ENCODE results near the gene INTS15. TPM values are rescaled to one million over a fixed set of nuclear protein-coding genes. Genes with fewer than 3 reads are reported as not detected.

The INTS15 gene
- total and polyA plus RNA-seq, 2 experiments from 2014 or later, result 7.0 to 27.0 TPM

GRCh38 chr7:6590645-6591110 is 857 bp downstream of the INTS15 start:
- no peaks in the 10 kb centered on the region for H3K9me3 Mint-ChIP-seq
- Histone ChIP-seq H3F3A (replicated peaks; ENCODE audit: low read depth) (peaks cover 5% of the 10 kb centered on the region; the same call in 1 of the 2 replicates), H3K9me2 (ENCODE audit: insufficient read depth) (no peaks in the 10 kb centered on the region), H3K4me2 (peak overlapping the region; percentile 96), H4K20me1 (replicated peaks; ENCODE audit: insufficient read depth) (peaks cover 11% of the 10 kb centered on the region; the same call in 1 of the 2 replicates), H3K27ac (ENCODE audit: low read depth) (no peak overlapping the region), H3K36me3 (ENCODE audit: insufficient read depth) (peaks cover 16% of the 10 kb centered on the region; the same call in 1 of the 2 replicates), H3K4me3 (peak overlapping the region; percentile 95), H3K79me2 (replicated peaks; ENCODE audit: insufficient read depth) (peaks cover 8% of the 10 kb centered on the region; the same call in 1 of the 2 replicates), H3K27me3 (ENCODE audit: insufficient read depth) (no peaks in the 10 kb centered on the region), H2AFZ (peak overlapping the region; percentile 90), H3K4me1 (ENCODE audit: insufficient read depth) (0 out of 2 replicates have a peak, but pooled peaks cover 4% of the 10 kb centered on the region)
- H3K36me3 Mint-ChIP-seq (ENCODE audit: low read depth), result peaks cover 68% of the 10 kb centered on the region
- DNase-seq (ENCODE audit: low spot score) (peak; percentile 63), ATAC-seq (peak; percentile 53)
- H3K4me3 Mint-ChIP-seq, result peak overlapping the region; percentile 88
- TF ChIP-seq EZH2phosphoT487 (IDR thresholded peaks at IDR 0.05; ENCODE audit: unreplicated experiment) (no peak), ETS1 (IDR thresholded peaks at IDR 0.05) (no peak), STAT1 (IDR thresholded peaks at IDR 0.05; ENCODE audit: unreplicated experiment) (no peak)
- TF ChIP-seq, protein P1, sequence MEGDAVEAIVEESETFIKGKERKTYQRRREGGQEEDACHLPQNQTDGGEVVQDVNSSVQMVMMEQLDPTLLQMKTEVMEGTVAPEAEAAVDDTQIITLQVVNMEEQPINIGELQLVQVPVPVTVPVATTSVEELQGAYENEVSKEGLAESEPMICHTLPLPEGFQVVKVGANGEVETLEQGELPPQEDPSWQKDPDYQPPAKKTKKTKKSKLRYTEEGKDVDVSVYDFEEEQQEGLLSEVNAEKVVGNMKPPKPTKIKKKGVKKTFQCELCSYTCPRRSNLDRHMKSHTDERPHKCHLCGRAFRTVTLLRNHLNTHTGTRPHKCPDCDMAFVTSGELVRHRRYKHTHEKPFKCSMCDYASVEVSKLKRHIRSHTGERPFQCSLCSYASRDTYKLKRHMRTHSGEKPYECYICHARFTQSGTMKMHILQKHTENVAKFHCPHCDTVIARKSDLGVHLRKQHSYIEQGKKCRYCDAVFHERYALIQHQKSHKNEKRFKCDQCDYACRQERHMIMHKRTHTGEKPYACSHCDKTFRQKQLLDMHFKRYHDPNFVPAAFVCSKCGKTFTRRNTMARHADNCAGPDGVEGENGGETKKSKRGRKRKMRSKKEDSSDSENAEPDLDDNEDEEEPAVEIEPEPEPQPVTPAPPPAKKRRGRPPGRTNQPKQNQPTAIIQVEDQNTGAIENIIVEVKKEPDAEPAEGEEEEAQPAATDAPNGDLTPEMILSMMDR (conservative IDR thresholded peaks at IDR 0.05; ENCODE audit: low read depth in 2 of 2), result no peak
- peaks cover 3% of the 10 kb centered on the region for H3K27me3 Mint-ChIP-seq (ENCODE audit: insufficient read depth, low read depth, poor library complexity)
- H3K27ac Mint-ChIP-seq, result no peak overlapping the region
- H3K4me1 Mint-ChIP-seq, result peaks cover 8% of the 10 kb centered on the region; the same call in 2 of the 3 replicates

GRCh38 chr7:6600093-6600492 is 10.3 kb downstream of the INTS15 start:
- Histone ChIP-seq H3K4me2 (no peak overlapping the region), H4K20me1 (replicated peaks; ENCODE audit: insufficient read depth) (peaks cover 3% of the 10 kb centered on the region; the same call in 1 of the 2 replicates), H3K4me3 (no peak overlapping the region), H3K79me2 (replicated peaks; ENCODE audit: insufficient read depth) (no peaks in the 10 kb centered on the region), H3K9me2 (ENCODE audit: insufficient read depth) (no peaks in the 10 kb centered on the region), H3K27me3 (ENCODE audit: insufficient read depth) (no peaks in the 10 kb centered on the region), H3K36me3 (ENCODE audit: insufficient read depth) (peaks cover 10% of the 10 kb centered on the region; the same call in 1 of the 2 replicates), H3F3A (replicated peaks; ENCODE audit: low read depth) (no peaks in the 10 kb centered on the region), H2AFZ (no peak overlapping the region), H3K27ac (ENCODE audit: low read depth) (no peak overlapping the region), H3K4me1 (ENCODE audit: insufficient read depth) (no peaks in the 10 kb centered on the region)
- TF ChIP-seq, protein P2, sequence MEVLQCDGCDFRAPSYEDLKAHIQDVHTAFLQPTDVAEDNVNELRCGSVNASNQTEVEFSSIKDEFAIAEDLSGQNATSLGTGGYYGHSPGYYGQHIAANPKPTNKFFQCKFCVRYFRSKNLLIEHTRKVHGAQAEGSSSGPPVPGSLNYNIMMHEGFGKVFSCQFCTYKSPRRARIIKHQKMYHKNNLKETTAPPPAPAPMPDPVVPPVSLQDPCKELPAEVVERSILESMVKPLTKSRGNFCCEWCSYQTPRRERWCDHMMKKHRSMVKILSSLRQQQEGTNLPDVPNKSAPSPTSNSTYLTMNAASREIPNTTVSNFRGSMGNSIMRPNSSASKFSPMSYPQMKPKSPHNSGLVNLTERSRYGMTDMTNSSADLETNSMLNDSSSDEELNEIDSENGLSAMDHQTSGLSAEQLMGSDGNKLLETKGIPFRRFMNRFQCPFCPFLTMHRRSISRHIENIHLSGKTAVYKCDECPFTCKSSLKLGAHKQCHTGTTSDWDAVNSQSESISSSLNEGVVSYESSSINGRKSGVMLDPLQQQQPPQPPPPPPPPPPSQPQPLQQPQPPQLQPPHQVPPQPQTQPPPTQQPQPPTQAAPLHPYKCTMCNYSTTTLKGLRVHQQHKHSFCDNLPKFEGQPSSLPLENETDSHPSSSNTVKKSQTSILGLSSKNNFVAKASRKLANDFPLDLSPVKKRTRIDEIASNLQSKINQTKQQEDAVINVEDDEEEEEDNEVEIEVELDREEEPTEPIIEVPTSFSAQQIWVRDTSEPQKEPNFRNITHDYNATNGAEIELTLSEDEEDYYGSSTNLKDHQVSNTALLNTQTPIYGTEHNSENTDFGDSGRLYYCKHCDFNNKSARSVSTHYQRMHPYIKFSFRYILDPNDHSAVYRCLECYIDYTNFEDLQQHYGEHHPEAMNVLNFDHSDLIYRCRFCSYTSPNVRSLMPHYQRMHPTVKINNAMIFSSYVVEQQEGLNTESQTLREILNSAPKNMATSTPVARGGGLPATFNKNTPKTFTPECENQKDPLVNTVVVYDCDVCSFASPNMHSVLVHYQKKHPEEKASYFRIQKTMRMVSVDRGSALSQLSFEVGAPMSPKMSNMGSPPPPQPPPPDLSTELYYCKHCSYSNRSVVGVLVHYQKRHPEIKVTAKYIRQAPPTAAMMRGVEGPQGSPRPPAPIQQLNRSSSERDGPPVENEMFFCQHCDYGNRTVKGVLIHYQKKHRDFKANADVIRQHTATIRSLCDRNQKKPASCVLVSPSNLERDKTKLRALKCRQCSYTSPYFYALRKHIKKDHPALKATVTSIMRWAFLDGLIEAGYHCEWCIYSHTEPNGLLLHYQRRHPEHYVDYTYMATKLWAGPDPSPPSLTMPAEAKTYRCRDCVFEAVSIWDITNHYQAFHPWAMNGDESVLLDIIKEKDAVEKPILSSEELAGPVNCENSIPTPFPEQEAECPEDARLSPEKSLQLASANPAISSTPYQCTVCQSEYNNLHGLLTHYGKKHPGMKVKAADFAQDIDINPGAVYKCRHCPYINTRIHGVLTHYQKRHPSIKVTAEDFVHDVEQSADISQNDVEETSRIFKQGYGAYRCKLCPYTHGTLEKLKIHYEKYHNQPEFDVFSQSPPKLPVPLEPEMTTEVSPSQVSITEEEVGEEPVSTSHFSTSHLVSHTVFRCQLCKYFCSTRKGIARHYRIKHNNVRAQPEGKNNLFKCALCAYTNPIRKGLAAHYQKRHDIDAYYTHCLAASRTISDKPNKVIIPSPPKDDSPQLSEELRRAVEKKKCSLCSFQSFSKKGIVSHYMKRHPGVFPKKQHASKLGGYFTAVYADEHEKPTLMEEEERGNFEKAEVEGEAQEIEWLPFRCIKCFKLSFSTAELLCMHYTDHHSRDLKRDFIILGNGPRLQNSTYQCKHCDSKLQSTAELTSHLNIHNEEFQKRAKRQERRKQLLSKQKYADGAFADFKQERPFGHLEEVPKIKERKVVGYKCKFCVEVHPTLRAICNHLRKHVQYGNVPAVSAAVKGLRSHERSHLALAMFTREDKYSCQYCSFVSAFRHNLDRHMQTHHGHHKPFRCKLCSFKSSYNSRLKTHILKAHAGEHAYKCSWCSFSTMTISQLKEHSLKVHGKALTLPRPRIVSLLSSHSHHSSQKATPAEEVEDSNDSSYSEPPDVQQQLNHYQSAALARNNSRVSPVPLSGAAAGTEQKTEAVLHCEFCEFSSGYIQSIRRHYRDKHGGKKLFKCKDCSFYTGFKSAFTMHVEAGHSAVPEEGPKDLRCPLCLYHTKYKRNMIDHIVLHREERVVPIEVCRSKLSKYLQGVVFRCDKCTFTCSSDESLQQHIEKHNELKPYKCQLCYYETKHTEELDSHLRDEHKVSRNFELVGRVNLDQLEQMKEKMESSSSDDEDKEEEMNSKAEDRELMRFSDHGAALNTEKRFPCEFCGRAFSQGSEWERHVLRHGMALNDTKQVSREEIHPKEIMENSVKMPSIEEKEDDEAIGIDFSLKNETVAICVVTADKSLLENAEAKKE (CRISPR knock-in tag; IDR thresholded peaks at IDR 0.05), result no peak
- TF ChIP-seq ETS1 (IDR thresholded peaks at IDR 0.05) (no peak), ZNF331 (CRISPR knock-in tag; IDR thresholded peaks at IDR 0.05; ENCODE audit: low read depth) (no peak), ZNF114 (CRISPR knock-in tag; IDR thresholded peaks at IDR 0.05) (no peak), CREB1 (CRISPR knock-in tag; IDR thresholded peaks at IDR 0.05; ENCODE audit: low read depth) (no peak), POLR2AphosphoS5 (IDR thresholded peaks at IDR 0.05; ENCODE audit: low read depth) (no peak)
- peaks cover 5% of the 10 kb centered on the region for H3K27me3 Mint-ChIP-seq (ENCODE audit: insufficient read depth, low read depth, poor library complexity)
- H3K9me3 Mint-ChIP-seq, result no peaks in the 10 kb centered on the region
- DNase-seq (ENCODE audit: low spot score) (no peak), ATAC-seq (no peak)
- peaks cover 68% of the 10 kb centered on the region for H3K36me3 Mint-ChIP-seq (ENCODE audit: low read depth)
- no peaks in the 10 kb centered on the region for H3K4me1 Mint-ChIP-seq
- no peak overlapping the region for H3K27ac Mint-ChIP-seq
- no peak overlapping the region for H3K4me3 Mint-ChIP-seq

Measured in GM23338 (cell line).